Thyroid gland (tissue), 4 donors: ENCODE results near the gene LILRB5. TPM values are rescaled to one million over a fixed set of nuclear protein-coding genes. Genes with fewer than 3 reads are reported as not detected.
"Not testable (repeated sequence)": the region's sequence is repeated elsewhere in the genome, so short reads cannot be mapped to it uniquely, and the experiment has no call there.

Experiments
- DNase-seq, 2 donors: peaks; one replicate each; pipeline ENCODE4 v3.0.0-alpha.2; 2019
- H3K27ac ChIP-seq, 3 donors: fragments of 200-600 bp; sonication (generic); 1 replicate in 2 of 3; 2 replicates in 1 of 3; pipeline ENCODE4 v1.5.1; 2016 to 2019; ENCODE audit warnings: mild to moderate bottlenecking in 1 of 3, moderate library complexity in 1 of 3
- H3K27me3 ChIP-seq: fragments of 200-600 bp; sonication (generic); one replicate; pipeline ENCODE4 v1.5.1; 2019
- H3K36me3 ChIP-seq, 2 donors: fragments of 200-600 bp; sonication (generic); one replicate each; pipeline ENCODE4 v1.5.1; 2016 to 2019
- H3K4me1 ChIP-seq, 2 donors: fragments of 200-600 bp; sonication (generic); one replicate each; pipeline ENCODE4 v1.5.1; 2017 to 2019
- H3K4me3 ChIP-seq, 3 donors: fragments of 200-600 bp; sonication (generic); replicated peaks in 1 of 3; 1 replicate in 2 of 3; 2 replicates in 1 of 3; pipeline ENCODE4 v1.5.1; 2016; ENCODE audit warnings: mild to moderate bottlenecking in 1 of 3
- H3K9me3 ChIP-seq: fragments of 200-600 bp; sonication (generic); one replicate; pipeline ENCODE4 v1.5.1; 2017
- POLR2A ChIP-seq, 2 donors: fragments of 450-650 bp; IDR thresholded peaks; one replicate each; pipeline ENCODE4 v1.6.1; 2017; ENCODE audit warnings: antibody characterized with exemption in 2 of 2, mild to moderate bottlenecking in 2 of 2, moderate library complexity in 1 of 2
- WGBS, 2 donors: methylation state at CpG; one replicate each; pipeline ENCODE4 v1.1.5; 2017; 5-methylcytosine and 5-hydroxymethylcytosine counted together
- intact Hi-C: fragments of 100-400 bp; cut with DNase I; formaldehyde crosslinking; loops from one replicate; pipeline ENCODE4 v1.15.1; 2023
- total RNA-seq, 4 donors: library from RNA; depleted of rRNA; stranded (reverse); fragments of >200 nt; gene quantifications; one replicate each; pipeline ENCODE4 v1.2.3, GENCODE V29; 2016
- TF ChIP-seq, protein P1 (sequence below), 6 experiments: fragments of 200-600 bp in 3 of 6; fragments of 450-650 bp in 3 of 6; sonication (generic) in 3 of 6; IDR thresholded peaks; one replicate each; pipeline ENCODE4 v1.5.1; 2016 to 2019; ENCODE audit warnings: antibody characterized with exemption in 6 of 6, mild to moderate bottlenecking in 2 of 6, inconsistent platforms in 1 of 6, moderate library complexity in 1 of 6

Gene LILRB5
- total RNA-seq, 4 donors from 2014 or later = 2.0 to 11.4 (median 5.9) TPM

DNA sequence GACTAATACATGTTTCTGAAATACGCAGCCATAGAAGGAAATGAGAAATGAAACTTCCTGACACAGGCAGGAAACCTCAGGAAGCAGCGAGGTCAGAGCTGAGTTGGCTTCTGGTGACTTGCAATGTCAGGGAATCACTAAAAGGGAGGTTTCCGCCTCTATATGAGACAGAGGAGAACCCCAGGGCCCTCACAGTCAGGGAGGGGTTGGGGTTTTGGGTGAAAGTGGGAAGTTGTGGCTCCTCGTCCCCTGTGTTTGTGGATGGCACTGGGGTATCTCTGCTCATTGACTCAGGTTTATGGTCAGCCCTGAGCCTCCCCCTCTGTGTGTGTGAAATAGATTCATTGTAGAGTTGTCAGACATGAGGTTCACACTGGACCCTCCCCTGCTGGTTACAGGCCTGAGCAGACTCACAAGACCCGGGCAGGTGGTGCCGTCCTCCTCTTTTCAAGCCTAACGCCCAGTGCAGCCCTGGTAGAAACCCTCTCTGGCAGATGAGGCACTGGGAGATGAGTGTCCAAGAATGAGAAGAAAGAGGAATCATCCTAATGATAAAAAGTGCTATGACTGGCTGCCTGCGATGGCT lies 9.0 kb downstream of the LILRB5 start:
- WGBS, 2 donors = 61 to 72% methylated on average over 8 of the region's 8 CpGs
- TF ChIP-seq POLR2A (IDR thresholded peaks at IDR 0.05) = no peak
- TF ChIP-seq, protein P1, sequence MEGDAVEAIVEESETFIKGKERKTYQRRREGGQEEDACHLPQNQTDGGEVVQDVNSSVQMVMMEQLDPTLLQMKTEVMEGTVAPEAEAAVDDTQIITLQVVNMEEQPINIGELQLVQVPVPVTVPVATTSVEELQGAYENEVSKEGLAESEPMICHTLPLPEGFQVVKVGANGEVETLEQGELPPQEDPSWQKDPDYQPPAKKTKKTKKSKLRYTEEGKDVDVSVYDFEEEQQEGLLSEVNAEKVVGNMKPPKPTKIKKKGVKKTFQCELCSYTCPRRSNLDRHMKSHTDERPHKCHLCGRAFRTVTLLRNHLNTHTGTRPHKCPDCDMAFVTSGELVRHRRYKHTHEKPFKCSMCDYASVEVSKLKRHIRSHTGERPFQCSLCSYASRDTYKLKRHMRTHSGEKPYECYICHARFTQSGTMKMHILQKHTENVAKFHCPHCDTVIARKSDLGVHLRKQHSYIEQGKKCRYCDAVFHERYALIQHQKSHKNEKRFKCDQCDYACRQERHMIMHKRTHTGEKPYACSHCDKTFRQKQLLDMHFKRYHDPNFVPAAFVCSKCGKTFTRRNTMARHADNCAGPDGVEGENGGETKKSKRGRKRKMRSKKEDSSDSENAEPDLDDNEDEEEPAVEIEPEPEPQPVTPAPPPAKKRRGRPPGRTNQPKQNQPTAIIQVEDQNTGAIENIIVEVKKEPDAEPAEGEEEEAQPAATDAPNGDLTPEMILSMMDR (IDR thresholded peaks at IDR 0.05) = no peak
- H3K27me3 ChIP-seq = no peaks in the 10 kb centered on the region
- H3K9me3 ChIP-seq = no peaks in the 10 kb centered on the region
- intact Hi-C loops = no loop called here
- no peak overlapping the region for H3K27ac ChIP-seq
- no peak for DNase-seq
- no peaks in the 10 kb centered on the region for H3K4me1 ChIP-seq
- H3K36me3 ChIP-seq = no peaks in the 10 kb centered on the region
- H3K4me3 ChIP-seq = no peak overlapping the region

DNA sequence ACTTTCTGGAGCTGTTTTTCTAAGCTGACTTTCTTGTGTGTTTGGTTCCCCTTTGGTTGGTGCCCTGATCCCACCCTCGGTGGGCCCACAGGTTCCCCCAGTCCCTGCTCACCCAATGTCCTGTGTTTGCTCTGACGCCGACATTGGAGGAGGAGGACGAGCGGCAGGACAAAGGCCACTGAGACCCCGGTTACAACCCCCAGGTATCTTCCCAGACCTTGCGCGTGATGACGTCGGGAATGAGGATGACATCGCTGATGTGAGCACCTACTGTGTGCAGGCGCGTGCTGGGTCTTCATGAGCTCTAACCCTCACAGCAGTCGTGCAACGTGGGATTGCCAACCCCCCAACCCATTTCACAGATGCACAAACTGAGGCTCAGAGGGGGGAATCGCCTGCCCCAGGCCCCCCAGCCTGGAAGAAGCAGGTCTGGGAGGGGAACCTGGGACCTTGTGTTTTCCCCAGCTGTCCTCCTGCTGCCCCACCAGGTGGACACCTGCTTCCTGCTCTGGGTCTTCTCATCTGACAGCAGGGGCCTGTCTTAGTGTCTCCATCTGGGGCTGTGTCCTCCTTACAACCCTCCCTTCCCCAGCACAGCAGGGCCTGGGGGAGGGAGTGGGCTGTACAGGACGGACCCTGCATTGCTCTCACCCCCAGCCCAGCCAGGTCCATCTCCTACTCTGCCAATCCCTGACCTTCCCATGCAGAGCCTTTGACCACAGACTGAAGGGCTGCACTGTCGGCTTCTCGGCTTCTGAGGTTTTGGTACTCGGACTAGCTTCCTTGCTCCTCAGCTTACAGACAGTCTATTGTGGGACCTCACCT lies 9.8 kb downstream of the LILRB5 start:
- intact Hi-C loops = no loop called here
- 82 to 85% methylated on average over 18 to 20 of the region's 20 CpGs for WGBS, 2 donors
- Histone ChIP-seq H3K9me3 (no peaks in the 10 kb centered on the region), H3K27ac (no peak overlapping the region), H3K4me1 (no peaks in the 10 kb centered on the region), H3K4me3 (no peak overlapping the region), H3K36me3 (no peaks in the 10 kb centered on the region), H3K27me3 (no peaks in the 10 kb centered on the region)
- DNase-seq = no peak
- no peak for TF ChIP-seq POLR2A (IDR thresholded peaks at IDR 0.05)
- TF ChIP-seq, protein P1 (IDR thresholded peaks at IDR 0.05) = no peak

DNA sequence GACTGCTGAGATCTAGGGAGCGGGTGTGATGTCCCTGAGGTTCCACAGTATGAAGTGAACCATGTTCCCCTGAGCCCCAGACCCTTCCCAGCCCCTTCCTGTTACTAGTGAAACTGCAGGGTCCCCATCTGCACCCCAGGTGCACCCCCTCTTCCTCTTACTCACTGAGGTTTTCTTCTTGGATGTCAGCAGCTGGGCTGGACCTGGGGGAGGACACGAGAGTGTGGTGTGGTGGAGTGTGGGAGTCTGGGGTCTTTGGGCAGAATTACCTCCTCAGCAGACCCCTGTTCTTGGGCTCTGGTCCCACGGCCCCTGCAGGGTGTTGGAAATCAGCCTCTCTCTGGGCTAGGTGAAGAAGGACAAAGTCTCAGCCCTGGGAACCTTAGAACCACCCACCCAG lies 11.1 kb downstream of the LILRB5 start:
- intact Hi-C loops = no loop called here
- Histone ChIP-seq H3K4me1 (no peaks in the 10 kb centered on the region), H3K27ac (no peak overlapping the region), H3K4me3 (no peak overlapping the region), H3K36me3 (no peaks in the 10 kb centered on the region), H3K9me3 (no peaks in the 10 kb centered on the region), H3K27me3 (no peaks in the 10 kb centered on the region)
- no peak for DNase-seq
- no peak for TF ChIP-seq POLR2A (IDR thresholded peaks at IDR 0.05)
- TF ChIP-seq, protein P1 (IDR thresholded peaks at IDR 0.05) = no peak
- 80 to 84% methylated on average over 3 of the region's 3 CpGs for WGBS, 2 donors

DNA sequence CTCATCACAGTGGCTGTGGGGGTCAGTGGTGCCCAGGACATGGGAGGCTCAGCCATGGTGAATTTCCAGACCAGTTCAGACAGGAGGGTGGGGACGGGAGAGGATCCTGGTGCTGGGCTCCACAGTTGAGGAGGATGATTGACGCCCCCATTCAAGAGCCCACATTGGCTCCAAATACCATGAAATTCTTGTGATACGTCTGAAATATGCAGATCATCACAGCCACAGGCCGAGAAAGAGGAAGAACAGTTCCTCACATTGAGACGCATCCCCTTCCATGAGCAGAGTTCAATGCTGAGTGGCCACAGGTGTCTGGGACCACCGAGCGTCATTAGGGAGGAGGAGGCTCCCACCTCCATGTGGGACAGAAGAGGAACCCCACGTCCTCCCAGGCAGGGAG lies 13.3 kb downstream of the LILRB5 start:
- H3K4me1 ChIP-seq, intact Hi-C loops, DNase-seq, H3K27ac ChIP-seq, H3K4me3 ChIP-seq, H3K27me3 ChIP-seq, H3K9me3 ChIP-seq, H3K36me3 ChIP-seq: not testable (repeated sequence)
- WGBS, 2 donors = no CpG with 5 or more reads among the region's 8 CpGs

DNA sequence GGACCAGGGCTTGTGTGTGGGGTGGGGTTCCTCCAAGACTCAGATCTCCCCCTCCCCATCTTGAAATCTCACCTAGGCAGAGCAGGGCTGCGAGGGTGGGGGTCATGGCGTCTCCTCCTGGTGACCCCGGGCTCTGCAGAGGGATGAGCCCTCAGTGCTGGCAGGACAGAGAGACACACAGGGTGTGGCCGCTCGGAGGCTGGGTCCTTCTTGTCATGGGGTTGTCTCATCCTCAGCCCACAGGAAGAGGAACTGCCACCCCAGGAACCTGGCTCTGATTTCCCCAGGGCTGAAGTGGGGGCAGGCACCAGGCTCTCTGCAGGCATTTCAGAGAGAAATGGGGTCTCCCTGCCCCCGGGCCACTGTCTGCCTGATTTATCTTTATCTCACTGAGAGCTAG lies 14.4 kb downstream of the LILRB5 start, which contains the start of gene LILRA6:
TSS of gene LILRA6 (minus strand) at position 145 of the 400 bp plus-strand sequence.
- intact Hi-C loops, H3K36me3 ChIP-seq, H3K9me3 ChIP-seq, H3K27me3 ChIP-seq, H3K4me1 ChIP-seq, H3K4me3 ChIP-seq, H3K27ac ChIP-seq, DNase-seq: not testable (repeated sequence)
- WGBS, 2 donors = no CpG with 5 or more reads among the region's 6 CpGs

DNA sequence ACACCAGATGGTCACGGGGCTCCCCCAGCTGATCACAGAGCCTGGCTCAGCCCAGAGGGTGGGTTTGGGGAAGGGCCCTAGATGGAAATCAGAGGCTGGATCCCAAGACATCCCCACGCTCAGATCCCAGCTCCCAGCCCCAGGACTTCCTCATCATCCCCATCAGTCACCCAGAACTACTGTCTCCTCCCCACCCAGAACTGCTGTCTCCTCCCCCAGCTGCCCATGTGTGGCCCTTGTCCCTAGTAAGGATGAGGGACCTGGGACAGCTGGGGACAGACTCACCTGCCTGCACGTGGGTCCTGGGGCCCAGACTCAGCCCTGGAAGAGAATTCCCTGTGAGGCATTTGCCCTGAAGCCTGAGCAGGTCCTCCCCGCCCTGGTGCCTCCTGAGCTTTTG lies 14.8 kb downstream of the LILRB5 start:
- H3K4me3 ChIP-seq, H3K27ac ChIP-seq, DNase-seq, H3K27me3 ChIP-seq, H3K36me3 ChIP-seq, H3K9me3 ChIP-seq, H3K4me1 ChIP-seq, intact Hi-C loops: not testable (repeated sequence)
- 55% methylated on average over 2 of the region's 4 CpGs; no CpG with 5 or more reads in 1 of the 2 donors for WGBS, 2 donors

DNA sequence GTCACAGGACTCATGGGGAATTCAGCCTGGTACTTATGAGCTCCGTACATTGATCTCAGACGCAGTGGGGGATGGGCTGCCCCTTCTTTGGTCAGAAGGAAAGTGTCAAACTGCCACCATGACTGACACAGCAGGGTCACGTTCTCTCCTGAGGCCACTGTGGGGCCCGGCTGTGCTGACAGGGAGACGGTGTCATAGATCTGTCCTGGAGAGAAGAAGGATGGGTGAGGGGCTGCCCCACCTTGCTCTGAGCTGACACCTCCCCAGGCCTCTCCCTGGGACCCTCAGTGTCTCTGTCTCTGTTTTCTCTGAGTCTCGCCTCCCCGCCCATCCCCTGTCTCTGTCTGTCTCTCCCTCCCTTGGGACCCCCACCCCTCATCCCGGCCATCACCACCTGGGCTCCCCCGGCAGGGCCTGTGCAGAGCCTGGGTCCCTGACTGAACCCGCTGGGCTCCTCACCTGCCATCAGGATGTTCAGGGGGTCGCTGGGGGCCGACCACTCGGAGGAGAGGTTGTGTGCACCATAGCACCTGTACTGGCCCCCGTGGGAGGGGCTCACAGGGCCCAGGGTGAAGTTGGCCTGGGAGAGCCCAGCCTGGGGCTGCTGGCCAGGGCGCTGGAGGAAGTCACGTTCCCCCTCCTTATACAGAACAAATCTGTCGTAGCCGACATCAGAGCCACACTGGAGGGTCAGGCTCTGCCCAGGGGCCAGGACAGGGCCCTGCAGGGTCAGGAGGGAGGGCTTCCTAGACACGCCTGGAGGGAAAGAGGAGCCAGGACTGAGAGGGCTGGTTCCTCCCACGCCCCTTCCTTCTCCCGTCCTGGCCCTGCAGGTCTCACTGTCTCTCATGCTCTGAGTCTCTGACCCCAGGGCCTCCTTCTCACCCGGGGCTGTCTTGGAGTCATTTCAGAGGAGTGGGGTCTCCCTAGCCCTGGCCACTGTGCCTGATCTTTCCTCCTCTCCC lies 16.4 kb downstream of the LILRB5 start:
- H3K27ac ChIP-seq, H3K27me3 ChIP-seq, H3K9me3 ChIP-seq, H3K4me3 ChIP-seq, DNase-seq, H3K4me1 ChIP-seq, intact Hi-C loops, H3K36me3 ChIP-seq: not testable (repeated sequence)
- whole genome bisulfite sequencing, 2 donors = 58 to 63% methylated on average over 9 to 10 of the region's 22 CpGs

DNA sequence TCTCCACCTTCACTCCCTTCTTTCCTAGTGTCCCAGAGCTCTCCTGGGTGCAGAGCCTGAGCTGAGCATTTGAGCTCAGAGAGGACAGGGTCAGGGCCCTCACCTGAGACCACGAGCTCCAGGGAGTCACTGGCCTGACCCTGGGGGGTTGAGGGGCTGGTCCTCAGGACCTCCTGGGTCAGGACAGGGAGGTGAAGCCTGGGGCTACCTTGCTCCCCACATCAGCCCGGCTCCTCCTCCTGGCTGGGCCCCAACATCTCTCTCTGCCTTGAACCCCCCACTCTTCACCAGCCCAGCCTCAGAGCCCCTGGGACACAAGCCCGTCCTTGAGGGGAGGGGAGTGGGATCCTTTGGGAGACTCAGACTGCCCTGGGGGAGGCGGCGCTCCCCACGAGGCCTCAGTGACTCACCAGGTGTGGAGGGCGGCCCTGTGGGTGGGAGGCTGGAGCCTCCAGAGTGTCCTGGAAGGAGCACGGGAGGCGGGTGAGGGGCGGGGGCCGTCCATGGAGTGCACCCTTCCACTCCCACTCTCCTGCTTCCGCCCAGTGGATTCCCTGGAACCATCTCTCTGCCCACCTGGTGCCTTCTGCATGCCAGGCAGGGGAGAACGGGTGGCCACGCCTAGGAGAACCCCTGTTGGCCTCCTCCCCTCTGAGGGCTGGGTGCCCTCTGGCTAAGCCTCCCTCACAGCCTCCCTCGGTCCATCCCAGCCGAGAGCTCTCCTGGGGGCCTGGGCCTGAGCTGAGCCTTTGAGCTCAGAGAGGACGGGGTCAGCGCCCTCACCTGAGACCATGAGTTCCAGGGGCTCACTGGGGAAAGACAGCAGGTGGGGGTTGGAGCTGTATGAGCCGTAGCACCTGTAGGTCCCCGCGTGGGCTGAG lies 17.3 kb downstream of the LILRB5 start:
- H3K27ac ChIP-seq, H3K27me3 ChIP-seq, H3K4me3 ChIP-seq, H3K9me3 ChIP-seq, intact Hi-C loops, H3K36me3 ChIP-seq, H3K4me1 ChIP-seq, DNase-seq: not testable (repeated sequence)
- 52 to 69% methylated on average over 8 to 10 of the region's 21 CpGs for WGBS, 2 donors
